SK-N-SH (cell line): Measurements from ENCODE around the gene TREM1. TPM values are rescaled to one million over a fixed set of nuclear protein-coding genes. Genes with fewer than 3 reads are reported as not detected.

Experiments used
- CTCF ChIA-PET: fragments of 300-600, 350-600 bp; formaldehyde crosslinking; extraction: SDS; loops from one replicate; lab custom pipeline; 2021; lab: Yijun Ruan, JAX
- POLR2A ChIA-PET: fragments of 350-600 bp; sonication (Branson Sonifier 250); formaldehyde crosslinking; extraction: SDS; loops from one replicate; lab custom pipeline; 2020; ENCODE audit warnings: antibody characterized with exemption, inconsistent platforms; lab: Yijun Ruan, JAX
- DNase-seq: peaks from one replicate; pipeline ENCODE4 v3.0.0; 2012
- H2AFZ ChIP-seq: fragments of 200-600 bp; sonication (generic); 2 replicates; pipeline ENCODE4 v1.8.1; 2016; ENCODE audit warnings: antibody characterized with exemption, mild to moderate bottlenecking, low read depth
- H3F3A ChIP-seq: fragments of 200-600 bp; sonication (generic); replicated peaks from 2 replicates; pipeline ENCODE3; 2016; ENCODE audit warnings: antibody characterized with exemption, mild to moderate bottlenecking; ENCODE audit not compliant: insufficient read depth
- H3K27ac ChIP-seq, 2 experiments: fragments of 200-500 bp in 1 of 2; fragments of 200-600 bp in 1 of 2; sonication (Bioruptor generic) in 1 of 2; sonication (generic), shearing (Covaris generic) in 1 of 2; 2 replicates each; pipeline versions ENCODE4 v1.5.1 to v1.6.1; 2014 to 2016; ENCODE audit warnings: low read depth in 2 of 2, inconsistent platforms in 1 of 2, low read length in 1 of 2, mild to moderate bottlenecking in 1 of 2, mixed read lengths in 1 of 2
- H3K27me3 ChIP-seq: fragments of 200-600 bp; sonication (generic), shearing (Covaris generic); 2 replicates; pipeline ENCODE4 v1.6.1; 2016; ENCODE audit warnings: mixed run types; ENCODE audit not compliant: insufficient read depth
- H3K36me3 ChIP-seq, 2 experiments: fragments of 200-500 bp in 1 of 2; fragments of 200-600 bp in 1 of 2; sonication (Bioruptor generic) in 1 of 2; sonication (generic) in 1 of 2; replicated peaks in 1 of 2; 2 replicates each; pipeline versions ENCODE3 to v1.5.1; 2014 to 2016; ENCODE audit warnings: low read length in 1 of 2, mild to moderate bottlenecking in 1 of 2; ENCODE audit not compliant: insufficient read depth in 2 of 2, control insufficient read depth in 1 of 2
- H3K4me1 ChIP-seq, 2 experiments: fragments of 200-500 bp in 1 of 2; fragments of 200-600 bp in 1 of 2; sonication (Bioruptor generic) in 1 of 2; sonication (generic), shearing (Covaris generic) in 1 of 2; 2 replicates each; pipeline versions ENCODE4 v1.5.1 to v1.6.1; 2014 to 2016; ENCODE audit warnings: low read depth in 1 of 2, low read length in 1 of 2, mixed run types in 1 of 2; ENCODE audit not compliant: insufficient read depth in 2 of 2, control insufficient read depth in 1 of 2
- H3K4me2 ChIP-seq: fragments of 200-600 bp; sonication (generic), shearing (Covaris generic); 2 replicates; pipeline ENCODE4 v1.6.1; 2017; ENCODE audit warnings: mixed run types
- H3K4me3 ChIP-seq, 2 experiments: fragments of 200-500 bp in 1 of 2; fragments of 200-600 bp in 1 of 2; sonication (Bioruptor generic) in 1 of 2; sonication (generic), shearing (Covaris generic) in 1 of 2; 2 replicates each; pipeline versions ENCODE4 v1.5.1 to v1.8.1; 2014 to 2016; ENCODE audit warnings: low read depth in 2 of 2, inconsistent platforms in 1 of 2, low read length in 1 of 2, mild to moderate bottlenecking in 1 of 2, mixed read lengths in 1 of 2, moderate library complexity in 1 of 2
- H3K79me2 ChIP-seq: fragments of 200-600 bp; sonication (generic); 2 replicates; pipeline ENCODE4 v1.8.1; 2017; ENCODE audit warnings: mild to moderate bottlenecking; ENCODE audit not compliant: insufficient read depth
- H3K9ac ChIP-seq: fragments of 200-600 bp; sonication (generic); 2 replicates; pipeline ENCODE4 v1.6.1; 2017; ENCODE audit warnings: mixed run types
- H3K9me2 ChIP-seq: fragments of 200-600 bp; sonication (generic); 2 replicates; pipeline ENCODE4 v1.6.1; 2017; ENCODE audit warnings: mixed run types
- H3K9me3 ChIP-seq: fragments of 200-600 bp; sonication (generic); 2 replicates; pipeline ENCODE4 v1.6.1; 2017; ENCODE audit warnings: mixed run types, mild to moderate bottlenecking, moderate library complexity
- H4K20me1 ChIP-seq: fragments of 200-600 bp; sonication (generic); 2 replicates; pipeline ENCODE4 v1.6.1; 2017; ENCODE audit warnings: mild to moderate bottlenecking, mixed run types; ENCODE audit not compliant: insufficient read depth
- ELF1 ChIP-seq: IDR thresholded peaks from 2 replicates; pipeline ENCODE4 v1.4.0; 2012
- EP300 ChIP-seq, 2 experiments: IDR thresholded peaks; 2 replicates each; pipeline versions ENCODE4 v1.4.0 to v1.6.1; 2012; ENCODE audit warnings: borderline replicate concordance in 1 of 2, low read depth in 1 of 2, low read length in 1 of 2
- EZH2phosphoT487 ChIP-seq: fragments of 200-600 bp; sonication (generic); IDR thresholded peaks from 2 replicates; pipeline ENCODE4 v1.6.1; 2017; ENCODE audit warnings: low read depth, mixed run types, mild to moderate bottlenecking, antibody characterized with exemption, moderate library complexity, borderline replicate concordance
- FOXJ3 ChIP-seq: sonication (generic); formaldehyde crosslinking; IDR thresholded peaks from 2 replicates; pipeline ENCODE4 v1.5.1; 2020; ENCODE audit warnings: mild to moderate bottlenecking, missing genetic modification reagents
- GABPA ChIP-seq: IDR thresholded peaks from 2 replicates; pipeline ENCODE4 v1.4.0; 2012; ENCODE audit warnings: low read depth, mild to moderate bottlenecking
- GATA2 ChIP-seq: sonication (generic); formaldehyde crosslinking; IDR thresholded peaks from 2 replicates; pipeline ENCODE4 v1.5.0; 2020; ENCODE audit warnings: mild to moderate bottlenecking, missing genetic modification reagents
- MXI1 ChIP-seq: IDR thresholded peaks from 2 replicates; pipeline ENCODE4 v1.6.1; 2012; ENCODE audit warnings: mild to moderate bottlenecking, low read depth, low read length, improper control_type of control experiment
- POLR2AphosphoS5 ChIP-seq: IDR thresholded peaks from 2 replicates; pipeline ENCODE4 v1.6.1; 2012; ENCODE audit warnings: low read depth, low read length
- RCOR1 ChIP-seq: fragments of 150-350 bp; IDR thresholded peaks from 2 replicates; pipeline ENCODE4 v1.6.1; 2017; ENCODE audit warnings: antibody characterized with exemption, low read length
- RFX5 ChIP-seq: IDR thresholded peaks from 2 replicates; pipeline ENCODE4 v1.6.1; 2012; ENCODE audit warnings: mild to moderate bottlenecking, improper control_type of control experiment, low read length
- TCF12 ChIP-seq: IDR thresholded peaks from 2 replicates; pipeline ENCODE4 v1.4.0; 2012
- USF2 ChIP-seq: fragments of 150-350 bp; IDR thresholded peaks from 2 replicates; pipeline ENCODE4 v1.6.1; 2017; ENCODE audit warnings: antibody characterized with exemption, low read length, low read depth, borderline replicate concordance
- YY1 ChIP-seq: IDR thresholded peaks from 2 replicates; pipeline ENCODE4 v1.4.0; 2012; ENCODE audit warnings: low read depth, mild to moderate bottlenecking
- WGBS: methylation state at CpG from one replicate; pipeline ENCODE4 v1.1.6; 2017; ENCODE audit warnings: low lambda C conversion rate; 5-methylcytosine and 5-hydroxymethylcytosine counted together
- polyA plus RNA-seq, 3 experiments: library from polyadenylated mRNA; depleted of rRNA; stranded (reverse); fragments of >200 nt; gene quantifications; 2 replicates each; pipeline ENCODE4 v1.2.3, GENCODE V29; 2012
- TF ChIP-seq, protein P1 (sequence below): IDR thresholded peaks from 2 replicates; pipeline ENCODE4 v1.4.0; 2012; ENCODE audit warnings: low read depth, borderline replicate concordance
- TF ChIP-seq, protein P2 (sequence below): IDR thresholded peaks from 2 replicates; pipeline ENCODE4 v1.4.0; 2012; ENCODE audit warnings: low read depth
- TF ChIP-seq, protein P3 (sequence below): fragments of 150-350 bp; IDR thresholded peaks from 2 replicates; pipeline ENCODE4 v1.6.1; 2016; ENCODE audit warnings: mild to moderate bottlenecking, low read depth, low read length
- TF ChIP-seq, protein P4 (sequence below): IDR thresholded peaks from 2 replicates; pipeline ENCODE4; 2012
- TF ChIP-seq, protein P5 (sequence below): IDR thresholded peaks from 2 replicates; pipeline ENCODE4 v1.4.0; 2012; ENCODE audit warnings: low read depth, borderline replicate concordance
- TF ChIP-seq, protein P6 (sequence below): IDR thresholded peaks from 2 replicates; pipeline ENCODE4 v1.6.1; 2012; ENCODE audit warnings: mild to moderate bottlenecking, low read depth, low read length, moderate library complexity
- TF ChIP-seq, protein P7 (sequence below): fragments of 200-600 bp; sonication (generic); IDR thresholded peaks from 2 replicates; pipeline ENCODE4 v1.6.1; 2017; ENCODE audit warnings: antibody characterized with exemption, mild to moderate bottlenecking, moderate library complexity

The TREM1 gene
- polyA plus RNA-seq, 1 of the 3 experiments (the other 2 are of a cell fraction) = not detected

DNA sequence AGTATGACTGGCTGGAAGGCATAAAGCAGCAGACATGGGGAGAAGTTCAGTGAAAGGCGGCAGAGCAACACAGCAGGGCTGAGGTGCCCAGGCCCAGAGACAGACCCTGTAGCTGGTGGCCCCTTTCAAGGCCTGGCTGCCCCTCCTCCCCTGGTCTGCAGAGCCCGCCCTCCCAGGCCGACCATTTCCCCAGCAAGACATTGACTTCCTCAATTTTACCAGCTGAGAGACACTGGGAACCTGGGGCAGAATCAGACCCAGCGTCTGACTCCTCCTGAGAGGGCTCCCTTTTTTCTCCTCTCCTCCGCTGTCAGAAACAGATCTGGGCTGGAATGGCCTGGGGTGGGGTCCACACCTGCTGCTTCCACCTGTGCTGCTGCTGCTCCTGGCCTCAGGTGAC is 58.4 kb downstream of the TREM1 start, which contains the start of gene TREML4 (continued):
- no peak for TF ChIP-seq RFX5

DNA sequence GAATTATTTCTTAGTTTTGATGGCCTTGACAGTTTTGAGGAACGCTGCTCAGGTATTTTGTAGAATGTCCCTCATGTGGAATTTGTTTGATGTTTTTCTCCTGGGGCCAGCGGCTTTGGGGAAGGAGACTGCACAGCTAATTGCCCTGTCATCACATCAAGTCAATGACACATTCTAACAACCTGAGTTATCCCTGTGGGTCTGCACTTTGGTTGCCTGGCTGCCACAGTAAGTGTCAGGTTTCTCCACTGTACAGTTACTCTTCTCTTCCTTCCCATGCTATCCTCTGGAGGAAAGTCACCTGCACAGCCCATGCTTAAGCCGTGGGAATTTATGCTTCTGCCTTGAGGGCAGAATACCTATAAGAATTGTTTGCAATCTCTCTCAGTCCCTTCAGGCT is 59.7 kb downstream of the TREM1 start:
- H3K9me2 ChIP-seq = no peaks in the 10 kb centered on the region
- no peak overlapping the region for H3K4me3 ChIP-seq
- no peaks in the 10 kb centered on the region for H4K20me1 ChIP-seq
- DNase-seq = no peak
- no peaks in the 10 kb centered on the region for H3F3A ChIP-seq
- ChIA-PET POLR2A (no interaction called here), CTCF (no interaction called here)
- no peaks in the 10 kb centered on the region for H3K36me3 ChIP-seq
- 0% methylated on average over 3 of the region's 3 CpGs for WGBS
- H3K9me3 ChIP-seq = no peaks in the 10 kb centered on the region
- no peaks in the 10 kb centered on the region for H3K4me1 ChIP-seq
- no peak overlapping the region for H3K9ac ChIP-seq
- no peak overlapping the region for H3K4me2 ChIP-seq
- no peaks in the 10 kb centered on the region for H3K79me2 ChIP-seq
- peaks cover 9% of the 10 kb centered on the region; the same call in 1 of the 2 replicates for H3K27me3 ChIP-seq
- H3K27ac ChIP-seq = no peak overlapping the region
- no peak overlapping the region for H2AFZ ChIP-seq
- TF ChIP-seq EP300 (IDR thresholded peaks at IDR 0.05; ENCODE audit: borderline replicate concordance in 1 of 2, low read depth in 1 of 2, low read length in 1 of 2) = no peak
- TF ChIP-seq POLR2AphosphoS5 = no peak
- TF ChIP-seq, protein P1, sequence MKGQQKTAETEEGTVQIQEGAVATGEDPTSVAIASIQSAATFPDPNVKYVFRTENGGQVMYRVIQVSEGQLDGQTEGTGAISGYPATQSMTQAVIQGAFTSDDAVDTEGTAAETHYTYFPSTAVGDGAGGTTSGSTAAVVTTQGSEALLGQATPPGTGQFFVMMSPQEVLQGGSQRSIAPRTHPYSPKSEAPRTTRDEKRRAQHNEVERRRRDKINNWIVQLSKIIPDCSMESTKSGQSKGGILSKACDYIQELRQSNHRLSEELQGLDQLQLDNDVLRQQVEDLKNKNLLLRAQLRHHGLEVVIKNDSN = no peak
- TF ChIP-seq, protein P2, sequence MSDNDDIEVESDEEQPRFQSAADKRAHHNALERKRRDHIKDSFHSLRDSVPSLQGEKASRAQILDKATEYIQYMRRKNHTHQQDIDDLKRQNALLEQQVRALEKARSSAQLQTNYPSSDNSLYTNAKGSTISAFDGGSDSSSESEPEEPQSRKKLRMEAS = no peak
- TF ChIP-seq USF2 = no peak
- TF ChIP-seq ELF1 = no peak
- no peak for TF ChIP-seq MXI1
- no peak for TF ChIP-seq YY1
- TF ChIP-seq GABPA = no peak
- TF ChIP-seq, protein P3, sequence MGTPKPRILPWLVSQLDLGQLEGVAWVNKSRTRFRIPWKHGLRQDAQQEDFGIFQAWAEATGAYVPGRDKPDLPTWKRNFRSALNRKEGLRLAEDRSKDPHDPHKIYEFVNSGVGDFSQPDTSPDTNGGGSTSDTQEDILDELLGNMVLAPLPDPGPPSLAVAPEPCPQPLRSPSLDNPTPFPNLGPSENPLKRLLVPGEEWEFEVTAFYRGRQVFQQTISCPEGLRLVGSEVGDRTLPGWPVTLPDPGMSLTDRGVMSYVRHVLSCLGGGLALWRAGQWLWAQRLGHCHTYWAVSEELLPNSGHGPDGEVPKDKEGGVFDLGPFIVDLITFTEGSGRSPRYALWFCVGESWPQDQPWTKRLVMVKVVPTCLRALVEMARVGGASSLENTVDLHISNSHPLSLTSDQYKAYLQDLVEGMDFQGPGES = no peak
- TF ChIP-seq RCOR1 = no peak
- no peak for TF ChIP-seq EZH2phosphoT487
- TF ChIP-seq TCF12 = no peak
- TF ChIP-seq, protein P4, sequence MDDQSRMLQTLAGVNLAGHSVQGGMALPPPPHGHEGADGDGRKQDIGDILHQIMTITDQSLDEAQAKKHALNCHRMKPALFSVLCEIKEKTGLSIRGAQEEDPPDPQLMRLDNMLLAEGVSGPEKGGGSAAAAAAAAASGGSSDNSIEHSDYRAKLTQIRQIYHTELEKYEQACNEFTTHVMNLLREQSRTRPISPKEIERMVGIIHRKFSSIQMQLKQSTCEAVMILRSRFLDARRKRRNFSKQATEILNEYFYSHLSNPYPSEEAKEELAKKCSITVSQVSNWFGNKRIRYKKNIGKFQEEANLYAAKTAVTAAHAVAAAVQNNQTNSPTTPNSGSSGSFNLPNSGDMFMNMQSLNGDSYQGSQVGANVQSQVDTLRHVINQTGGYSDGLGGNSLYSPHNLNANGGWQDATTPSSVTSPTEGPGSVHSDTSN = no peak
- TF ChIP-seq, protein P5, sequence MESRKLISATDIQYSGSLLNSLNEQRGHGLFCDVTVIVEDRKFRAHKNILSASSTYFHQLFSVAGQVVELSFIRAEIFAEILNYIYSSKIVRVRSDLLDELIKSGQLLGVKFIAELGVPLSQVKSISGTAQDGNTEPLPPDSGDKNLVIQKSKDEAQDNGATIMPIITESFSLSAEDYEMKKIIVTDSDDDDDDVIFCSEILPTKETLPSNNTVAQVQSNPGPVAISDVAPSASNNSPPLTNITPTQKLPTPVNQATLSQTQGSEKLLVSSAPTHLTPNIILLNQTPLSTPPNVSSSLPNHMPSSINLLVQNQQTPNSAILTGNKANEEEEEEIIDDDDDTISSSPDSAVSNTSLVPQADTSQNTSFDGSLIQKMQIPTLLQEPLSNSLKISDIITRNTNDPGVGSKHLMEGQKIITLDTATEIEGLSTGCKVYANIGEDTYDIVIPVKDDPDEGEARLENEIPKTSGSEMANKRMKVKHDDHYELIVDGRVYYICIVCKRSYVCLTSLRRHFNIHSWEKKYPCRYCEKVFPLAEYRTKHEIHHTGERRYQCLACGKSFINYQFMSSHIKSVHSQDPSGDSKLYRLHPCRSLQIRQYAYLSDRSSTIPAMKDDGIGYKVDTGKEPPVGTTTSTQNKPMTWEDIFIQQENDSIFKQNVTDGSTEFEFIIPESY = no peak
- TF ChIP-seq, protein P6, sequence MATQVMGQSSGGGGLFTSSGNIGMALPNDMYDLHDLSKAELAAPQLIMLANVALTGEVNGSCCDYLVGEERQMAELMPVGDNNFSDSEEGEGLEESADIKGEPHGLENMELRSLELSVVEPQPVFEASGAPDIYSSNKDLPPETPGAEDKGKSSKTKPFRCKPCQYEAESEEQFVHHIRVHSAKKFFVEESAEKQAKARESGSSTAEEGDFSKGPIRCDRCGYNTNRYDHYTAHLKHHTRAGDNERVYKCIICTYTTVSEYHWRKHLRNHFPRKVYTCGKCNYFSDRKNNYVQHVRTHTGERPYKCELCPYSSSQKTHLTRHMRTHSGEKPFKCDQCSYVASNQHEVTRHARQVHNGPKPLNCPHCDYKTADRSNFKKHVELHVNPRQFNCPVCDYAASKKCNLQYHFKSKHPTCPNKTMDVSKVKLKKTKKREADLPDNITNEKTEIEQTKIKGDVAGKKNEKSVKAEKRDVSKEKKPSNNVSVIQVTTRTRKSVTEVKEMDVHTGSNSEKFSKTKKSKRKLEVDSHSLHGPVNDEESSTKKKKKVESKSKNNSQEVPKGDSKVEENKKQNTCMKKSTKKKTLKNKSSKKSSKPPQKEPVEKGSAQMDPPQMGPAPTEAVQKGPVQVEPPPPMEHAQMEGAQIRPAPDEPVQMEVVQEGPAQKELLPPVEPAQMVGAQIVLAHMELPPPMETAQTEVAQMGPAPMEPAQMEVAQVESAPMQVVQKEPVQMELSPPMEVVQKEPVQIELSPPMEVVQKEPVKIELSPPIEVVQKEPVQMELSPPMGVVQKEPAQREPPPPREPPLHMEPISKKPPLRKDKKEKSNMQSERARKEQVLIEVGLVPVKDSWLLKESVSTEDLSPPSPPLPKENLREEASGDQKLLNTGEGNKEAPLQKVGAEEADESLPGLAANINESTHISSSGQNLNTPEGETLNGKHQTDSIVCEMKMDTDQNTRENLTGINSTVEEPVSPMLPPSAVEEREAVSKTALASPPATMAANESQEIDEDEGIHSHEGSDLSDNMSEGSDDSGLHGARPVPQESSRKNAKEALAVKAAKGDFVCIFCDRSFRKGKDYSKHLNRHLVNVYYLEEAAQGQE = no peak
- TF ChIP-seq FOXJ3 (CRISPR knock-in tag) = no peak
- TF ChIP-seq, protein P7, sequence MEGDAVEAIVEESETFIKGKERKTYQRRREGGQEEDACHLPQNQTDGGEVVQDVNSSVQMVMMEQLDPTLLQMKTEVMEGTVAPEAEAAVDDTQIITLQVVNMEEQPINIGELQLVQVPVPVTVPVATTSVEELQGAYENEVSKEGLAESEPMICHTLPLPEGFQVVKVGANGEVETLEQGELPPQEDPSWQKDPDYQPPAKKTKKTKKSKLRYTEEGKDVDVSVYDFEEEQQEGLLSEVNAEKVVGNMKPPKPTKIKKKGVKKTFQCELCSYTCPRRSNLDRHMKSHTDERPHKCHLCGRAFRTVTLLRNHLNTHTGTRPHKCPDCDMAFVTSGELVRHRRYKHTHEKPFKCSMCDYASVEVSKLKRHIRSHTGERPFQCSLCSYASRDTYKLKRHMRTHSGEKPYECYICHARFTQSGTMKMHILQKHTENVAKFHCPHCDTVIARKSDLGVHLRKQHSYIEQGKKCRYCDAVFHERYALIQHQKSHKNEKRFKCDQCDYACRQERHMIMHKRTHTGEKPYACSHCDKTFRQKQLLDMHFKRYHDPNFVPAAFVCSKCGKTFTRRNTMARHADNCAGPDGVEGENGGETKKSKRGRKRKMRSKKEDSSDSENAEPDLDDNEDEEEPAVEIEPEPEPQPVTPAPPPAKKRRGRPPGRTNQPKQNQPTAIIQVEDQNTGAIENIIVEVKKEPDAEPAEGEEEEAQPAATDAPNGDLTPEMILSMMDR = no peak
- TF ChIP-seq GATA2 (CRISPR knock-in tag) = no peak
